Ishikawa (cell line): ENCODE results near the gene CLMN.

ENCODE experiments used
- CEBPB ChIP-seq: IDR thresholded peaks from 2 replicates; pipeline ENCODE4 v1.6.1; 2012
- CREB1 ChIP-seq: IDR thresholded peaks from 2 replicates; pipeline ENCODE4 v1.6.1; 2012; ENCODE audit warnings: low read depth
- EGR1 ChIP-seq: IDR thresholded peaks from 2 replicates; pipeline ENCODE4 v1.6.1; 2012
- EP300 ChIP-seq: IDR thresholded peaks from 2 replicates; pipeline ENCODE4 v1.6.1; 2012; ENCODE audit warnings: borderline replicate concordance
- FOXM1 ChIP-seq: IDR thresholded peaks from 2 replicates; pipeline ENCODE4 v1.6.1; 2012; ENCODE audit warnings: low read depth, borderline replicate concordance
- NFIC ChIP-seq: IDR thresholded peaks from 2 replicates; pipeline ENCODE4 v1.6.1; 2012
- RAD21 ChIP-seq: IDR thresholded peaks from 2 replicates; pipeline ENCODE4 v1.6.1; 2012; ENCODE audit warnings: low read depth
- TAF1 ChIP-seq: IDR thresholded peaks from 2 replicates; pipeline ENCODE4 v1.6.1; 2012; ENCODE audit warnings: low read depth, mild to moderate bottlenecking
- TCF12 ChIP-seq: IDR thresholded peaks from 2 replicates; pipeline ENCODE4 v1.6.1; 2012; ENCODE audit warnings: low read depth
- TEAD4 ChIP-seq: IDR thresholded peaks from 2 replicates; pipeline ENCODE4 v1.6.1; 2012
- YY1 ChIP-seq: IDR thresholded peaks from 2 replicates; pipeline ENCODE4 v1.6.1; 2012; ENCODE audit warnings: low read depth
- ZBTB7A ChIP-seq: IDR thresholded peaks from 2 replicates; pipeline ENCODE4 v1.6.1; 2012; ENCODE audit warnings: low read depth
- TF ChIP-seq, protein P1 (sequence below): IDR thresholded peaks from 2 replicates; pipeline ENCODE4 v1.6.1; 2012
- TF ChIP-seq, protein P2 (sequence below): IDR thresholded peaks from 2 replicates; pipeline ENCODE4 v1.6.1; 2012
- TF ChIP-seq, protein P3 (sequence below): IDR thresholded peaks from 2 replicates; pipeline ENCODE4 v1.6.1; 2012; ENCODE audit warnings: low read depth, mild to moderate bottlenecking

CLMN gene

DNA sequence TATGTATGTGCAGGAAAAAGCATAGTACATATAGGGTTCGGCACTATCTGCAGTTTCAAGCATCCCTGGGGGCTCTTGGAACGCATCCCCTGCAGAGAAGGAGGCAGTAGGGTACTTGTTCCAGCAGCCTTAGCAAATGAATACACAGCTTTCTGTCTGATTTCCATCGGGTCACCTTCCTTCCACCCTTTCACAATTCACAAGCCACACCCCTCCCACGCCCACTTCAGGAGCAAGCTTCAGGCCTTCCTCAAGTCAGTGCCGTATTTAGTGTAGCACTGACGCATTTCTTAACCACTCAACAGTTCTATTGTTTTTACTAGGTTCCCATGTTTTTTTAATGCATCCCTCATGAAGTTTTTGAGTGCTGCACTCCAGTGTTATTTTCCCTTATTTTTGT is 64.2 kb downstream of the CLMN start:
- TF ChIP-seq ZBTB7A (no peak), CEBPB (peak; percentile 66), RAD21 (no peak)
- TF ChIP-seq, protein P1, sequence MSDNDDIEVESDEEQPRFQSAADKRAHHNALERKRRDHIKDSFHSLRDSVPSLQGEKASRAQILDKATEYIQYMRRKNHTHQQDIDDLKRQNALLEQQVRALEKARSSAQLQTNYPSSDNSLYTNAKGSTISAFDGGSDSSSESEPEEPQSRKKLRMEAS: 0 out of 2 replicates have a peak, but pooled peaks have one; percentile 35

DNA sequence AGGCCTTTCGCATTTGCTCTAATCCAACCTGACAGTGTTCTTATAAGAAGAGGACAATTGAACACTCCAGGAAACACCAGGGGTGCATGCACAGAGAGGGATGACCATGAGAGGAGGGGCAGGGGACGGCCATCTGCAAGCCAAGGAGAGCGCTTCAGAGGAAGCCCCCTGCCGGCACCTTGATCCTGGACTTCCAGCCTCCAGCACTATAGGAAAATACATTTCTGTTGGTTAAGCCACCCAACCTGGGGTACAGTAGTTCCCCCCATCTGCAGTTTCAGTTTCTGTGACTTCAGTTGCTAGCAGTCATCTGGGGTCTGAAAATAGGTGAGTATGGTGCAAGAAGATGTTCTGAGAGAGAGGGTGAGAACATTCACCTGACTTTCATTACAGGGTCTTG is 64.7 kb downstream of the CLMN start:
- no peak for TF ChIP-seq TAF1
- TF ChIP-seq EP300: no peak
- no peak for TF ChIP-seq TEAD4
- no peak for TF ChIP-seq NFIC
- TF ChIP-seq, protein P1: no peak
- no peak for TF ChIP-seq EGR1
- TF ChIP-seq, protein P2, sequence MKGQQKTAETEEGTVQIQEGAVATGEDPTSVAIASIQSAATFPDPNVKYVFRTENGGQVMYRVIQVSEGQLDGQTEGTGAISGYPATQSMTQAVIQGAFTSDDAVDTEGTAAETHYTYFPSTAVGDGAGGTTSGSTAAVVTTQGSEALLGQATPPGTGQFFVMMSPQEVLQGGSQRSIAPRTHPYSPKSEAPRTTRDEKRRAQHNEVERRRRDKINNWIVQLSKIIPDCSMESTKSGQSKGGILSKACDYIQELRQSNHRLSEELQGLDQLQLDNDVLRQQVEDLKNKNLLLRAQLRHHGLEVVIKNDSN: no peak
- TF ChIP-seq CREB1: no peak
- TF ChIP-seq ZBTB7A: no peak
- no peak for TF ChIP-seq YY1
- no peak for TF ChIP-seq TCF12
- TF ChIP-seq, protein P3, sequence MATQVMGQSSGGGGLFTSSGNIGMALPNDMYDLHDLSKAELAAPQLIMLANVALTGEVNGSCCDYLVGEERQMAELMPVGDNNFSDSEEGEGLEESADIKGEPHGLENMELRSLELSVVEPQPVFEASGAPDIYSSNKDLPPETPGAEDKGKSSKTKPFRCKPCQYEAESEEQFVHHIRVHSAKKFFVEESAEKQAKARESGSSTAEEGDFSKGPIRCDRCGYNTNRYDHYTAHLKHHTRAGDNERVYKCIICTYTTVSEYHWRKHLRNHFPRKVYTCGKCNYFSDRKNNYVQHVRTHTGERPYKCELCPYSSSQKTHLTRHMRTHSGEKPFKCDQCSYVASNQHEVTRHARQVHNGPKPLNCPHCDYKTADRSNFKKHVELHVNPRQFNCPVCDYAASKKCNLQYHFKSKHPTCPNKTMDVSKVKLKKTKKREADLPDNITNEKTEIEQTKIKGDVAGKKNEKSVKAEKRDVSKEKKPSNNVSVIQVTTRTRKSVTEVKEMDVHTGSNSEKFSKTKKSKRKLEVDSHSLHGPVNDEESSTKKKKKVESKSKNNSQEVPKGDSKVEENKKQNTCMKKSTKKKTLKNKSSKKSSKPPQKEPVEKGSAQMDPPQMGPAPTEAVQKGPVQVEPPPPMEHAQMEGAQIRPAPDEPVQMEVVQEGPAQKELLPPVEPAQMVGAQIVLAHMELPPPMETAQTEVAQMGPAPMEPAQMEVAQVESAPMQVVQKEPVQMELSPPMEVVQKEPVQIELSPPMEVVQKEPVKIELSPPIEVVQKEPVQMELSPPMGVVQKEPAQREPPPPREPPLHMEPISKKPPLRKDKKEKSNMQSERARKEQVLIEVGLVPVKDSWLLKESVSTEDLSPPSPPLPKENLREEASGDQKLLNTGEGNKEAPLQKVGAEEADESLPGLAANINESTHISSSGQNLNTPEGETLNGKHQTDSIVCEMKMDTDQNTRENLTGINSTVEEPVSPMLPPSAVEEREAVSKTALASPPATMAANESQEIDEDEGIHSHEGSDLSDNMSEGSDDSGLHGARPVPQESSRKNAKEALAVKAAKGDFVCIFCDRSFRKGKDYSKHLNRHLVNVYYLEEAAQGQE: no peak
- TF ChIP-seq CEBPB: no peak
- TF ChIP-seq RAD21: no peak
- TF ChIP-seq FOXM1: no peak

DNA sequence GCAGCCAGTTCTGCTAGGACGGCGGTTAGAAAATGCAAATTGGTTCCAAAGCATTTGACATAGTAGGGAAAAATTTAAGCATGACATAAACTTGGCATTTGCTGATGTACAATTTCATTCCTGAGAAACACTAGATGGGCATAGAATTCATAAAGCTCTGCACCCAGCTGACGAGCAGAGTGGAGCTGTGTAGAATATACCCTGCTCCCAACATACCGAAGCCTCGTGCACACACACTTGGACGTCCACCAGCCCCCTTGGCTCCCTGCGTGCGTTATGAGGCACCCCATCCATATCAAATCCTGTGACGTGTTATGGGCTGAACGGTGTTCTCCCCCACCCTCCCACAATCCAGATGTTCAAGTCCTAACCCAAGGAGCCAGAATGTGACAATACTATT is 65.4 kb downstream of the CLMN start:
- TF ChIP-seq, protein P1: no peak
- TF ChIP-seq RAD21 (no peak), EGR1 (no peak), NFIC (no peak), EP300 (no peak), ZBTB7A (no peak), CREB1 (no peak), TAF1 (no peak), YY1 (no peak), TEAD4 (no peak)
- TF ChIP-seq, protein P3: no peak

DNA sequence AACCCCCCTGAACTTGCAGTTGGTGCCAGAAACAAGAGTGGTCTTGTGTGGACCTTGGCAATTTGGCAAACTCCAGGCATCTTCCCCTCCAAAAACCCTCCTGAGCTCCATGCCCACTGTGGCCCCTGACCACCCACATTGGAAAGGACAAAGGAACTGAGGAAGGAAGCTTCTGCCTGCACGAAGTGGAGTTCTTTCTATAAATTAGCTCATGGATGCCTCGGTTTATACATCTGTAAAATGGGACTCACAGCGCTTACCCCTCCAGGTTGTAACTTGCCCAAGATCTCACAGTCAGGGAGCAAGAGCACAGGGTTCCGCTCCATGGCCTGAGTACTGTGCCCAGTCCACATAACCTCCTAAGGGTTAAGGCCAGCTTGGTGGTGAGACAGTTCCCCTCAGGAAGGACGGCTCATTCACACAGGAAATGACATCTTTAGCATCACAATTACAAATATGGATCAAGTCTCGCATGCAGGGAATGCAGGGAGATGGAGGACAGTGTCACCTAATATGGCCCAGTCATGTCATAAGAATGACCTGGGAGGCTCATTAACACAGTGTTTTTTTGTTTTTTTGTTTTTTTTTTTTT is 66.6 kb downstream of the CLMN start:
- no peak for TF ChIP-seq CREB1
- no peak for TF ChIP-seq YY1
- TF ChIP-seq TEAD4: no peak
- TF ChIP-seq EGR1: no peak
- TF ChIP-seq NFIC: no peak
- TF ChIP-seq, protein P1: no peak
- TF ChIP-seq, protein P2: no peak
- TF ChIP-seq, protein P3: no peak
- TF ChIP-seq TCF12: no peak
- TF ChIP-seq FOXM1: no peak
- no peak for TF ChIP-seq EP300
- no peak for TF ChIP-seq TAF1
- no peak for TF ChIP-seq CEBPB
- TF ChIP-seq ZBTB7A: no peak
- TF ChIP-seq RAD21: no peak
